ENCODE results near the gene MTIF3.

MTIF3 gene

GRCh38 chr13:27403727-27404385 is 46.5 kb downstream of the MTIF3 start:
- Histone ChIP-seq H3K4me1 (ENCODE audit: control insufficient read depth, insufficient read depth, low read length) (no peaks in the 10 kb centered on the region), H3K4me3 (ENCODE audit: low read depth, low read length) (no peak overlapping the region), H3K27ac (ENCODE audit: extremely low read depth, low read depth, low read length) (no peak overlapping the region), H3K36me3 (ENCODE audit: control insufficient read depth in 2 of 2, insufficient read depth in 1 of 2, low read length in 2 of 2) (no peaks in the 10 kb centered on the region), H3K9me3 (ENCODE audit: control insufficient read depth, insufficient read depth, low read depth, low read length) (no peaks in the 10 kb centered on the region)
- ChIA-PET POLR2A (no interaction called here), CTCF (interaction anchor here (1.0 to 1.3 kb wide), 4 partner anchors 25 to 551 kb away, joined by 3 to 9 read pairs (median 4); no protein-coding TSS in a partner anchor)
- TF ChIP-seq ZNF530 (tag by site-specific recombination; IDR thresholded peaks at IDR 0.05; ENCODE audit: low read depth) (no peak), ZNF335 (tag by site-specific recombination; conservative IDR thresholded peaks at IDR 0.05) (peak; percentile 54; the same call in 1 of the 2 replicates)

GRCh38 chr13:27403203-27403678 is 47.1 kb downstream of the MTIF3 start:
- TF ChIP-seq ZNF433 (tag by site-specific recombination; IDR thresholded peaks at IDR 0.05; ENCODE audit: low read depth) = no peak
- no peak for TF ChIP-seq GLI2 (tag by site-specific recombination; IDR thresholded peaks at IDR 0.05; ENCODE audit: borderline replicate concordance, low read depth)
- TF ChIP-seq, protein P1, sequence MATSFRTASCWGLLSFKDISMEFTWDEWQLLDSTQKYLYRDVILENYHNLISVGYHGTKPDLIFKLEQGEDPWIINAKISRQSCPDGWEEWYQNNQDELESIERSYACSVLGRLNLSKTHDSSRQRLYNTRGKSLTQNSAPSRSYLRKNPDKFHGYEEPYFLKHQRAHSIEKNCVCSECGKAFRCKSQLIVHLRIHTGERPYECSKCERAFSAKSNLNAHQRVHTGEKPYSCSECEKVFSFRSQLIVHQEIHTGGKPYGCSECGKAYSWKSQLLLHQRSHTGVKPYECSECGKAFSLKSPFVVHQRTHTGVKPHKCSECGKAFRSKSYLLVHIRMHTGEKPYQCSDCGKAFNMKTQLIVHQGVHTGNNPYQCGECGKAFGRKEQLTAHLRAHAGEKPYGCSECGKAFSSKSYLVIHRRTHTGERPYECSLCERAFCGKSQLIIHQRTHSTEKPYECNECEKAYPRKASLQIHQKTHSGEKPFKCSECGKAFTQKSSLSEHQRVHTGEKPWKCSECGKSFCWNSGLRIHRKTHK (tag by site-specific recombination; IDR thresholded peaks at IDR 0.05) = no peak
- TF ChIP-seq ZNF292 (tag by site-specific recombination; IDR thresholded peaks at IDR 0.05; ENCODE audit: borderline replicate concordance, low read depth) = no peak
- TF ChIP-seq, protein P2, sequence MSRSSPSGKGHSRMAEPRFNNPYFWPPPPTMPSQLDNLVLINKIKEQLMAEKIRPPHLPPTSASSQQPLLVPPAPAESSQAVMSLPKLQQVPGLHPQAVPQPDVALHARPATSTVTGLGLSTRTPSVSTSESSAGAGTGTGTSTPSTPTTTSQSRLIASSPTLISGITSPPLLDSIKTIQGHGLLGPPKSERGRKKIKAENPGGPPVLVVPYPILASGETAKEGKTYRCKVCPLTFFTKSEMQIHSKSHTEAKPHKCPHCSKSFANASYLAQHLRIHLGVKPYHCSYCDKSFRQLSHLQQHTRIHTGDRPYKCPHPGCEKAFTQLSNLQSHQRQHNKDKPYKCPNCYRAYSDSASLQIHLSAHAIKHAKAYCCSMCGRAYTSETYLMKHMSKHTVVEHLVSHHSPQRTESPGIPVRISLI (tag by site-specific recombination; IDR thresholded peaks at IDR 0.05) = no peak
- TF ChIP-seq BCL11B (tag by site-specific recombination; IDR thresholded peaks at IDR 0.05; ENCODE audit: low read depth) = no peak
- TF ChIP-seq TCF7L2 (IDR thresholded peaks at IDR 0.05; ENCODE audit: borderline replicate concordance, low read depth, low read length) = no peak
- TF ChIP-seq, protein P3, sequence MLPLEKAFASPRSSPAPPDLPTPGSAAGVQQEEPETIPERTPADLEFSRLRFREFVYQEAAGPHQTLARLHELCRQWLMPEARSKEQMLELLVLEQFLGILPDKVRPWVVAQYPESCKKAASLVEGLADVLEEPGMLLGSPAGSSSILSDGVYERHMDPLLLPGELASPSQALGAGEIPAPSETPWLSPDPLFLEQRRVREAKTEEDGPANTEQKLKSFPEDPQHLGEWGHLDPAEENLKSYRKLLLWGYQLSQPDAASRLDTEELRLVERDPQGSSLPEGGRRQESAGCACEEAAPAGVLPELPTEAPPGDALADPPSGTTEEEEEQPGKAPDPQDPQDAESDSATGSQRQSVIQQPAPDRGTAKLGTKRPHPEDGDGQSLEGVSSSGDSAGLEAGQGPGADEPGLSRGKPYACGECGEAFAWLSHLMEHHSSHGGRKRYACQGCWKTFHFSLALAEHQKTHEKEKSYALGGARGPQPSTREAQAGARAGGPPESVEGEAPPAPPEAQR (tag by site-specific recombination; IDR thresholded peaks at IDR 0.05) = no peak
- no peak for TF ChIP-seq ZNF548 (tag by site-specific recombination; IDR thresholded peaks at IDR 0.05)
- TF ChIP-seq ZNF747 (tag by site-specific recombination; IDR thresholded peaks at IDR 0.05) = no peak
- no peak for TF ChIP-seq PRDM10 (tag by site-specific recombination; IDR thresholded peaks at IDR 0.05)
- no peak for TF ChIP-seq ZNF449 (tag by site-specific recombination; IDR thresholded peaks at IDR 0.05)
- TF ChIP-seq, protein P4, sequence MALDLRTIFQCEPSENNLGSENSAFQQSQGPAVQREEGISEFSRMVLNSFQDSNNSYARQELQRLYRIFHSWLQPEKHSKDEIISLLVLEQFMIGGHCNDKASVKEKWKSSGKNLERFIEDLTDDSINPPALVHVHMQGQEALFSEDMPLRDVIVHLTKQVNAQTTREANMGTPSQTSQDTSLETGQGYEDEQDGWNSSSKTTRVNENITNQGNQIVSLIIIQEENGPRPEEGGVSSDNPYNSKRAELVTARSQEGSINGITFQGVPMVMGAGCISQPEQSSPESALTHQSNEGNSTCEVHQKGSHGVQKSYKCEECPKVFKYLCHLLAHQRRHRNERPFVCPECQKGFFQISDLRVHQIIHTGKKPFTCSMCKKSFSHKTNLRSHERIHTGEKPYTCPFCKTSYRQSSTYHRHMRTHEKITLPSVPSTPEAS (tag by site-specific recombination; IDR thresholded peaks at IDR 0.05) = no peak
- TF ChIP-seq ZBTB20 (tag by site-specific recombination; IDR thresholded peaks at IDR 0.05) = no peak
- no peak for TF ChIP-seq GLIS1 (tag by site-specific recombination; IDR thresholded peaks at IDR 0.05)
- TF ChIP-seq ZNF311 (tag by site-specific recombination; IDR thresholded peaks at IDR 0.05; ENCODE audit: borderline replicate concordance) = no peak
- CTCF ChIA-PET = interaction anchor here (1.0 to 1.3 kb wide), 4 partner anchors 24 to 551 kb away, joined by 3 to 9 read pairs (median 4); no protein-coding TSS in a partner anchor
- Histone ChIP-seq H3K4me1 (ENCODE audit: control insufficient read depth, insufficient read depth, low read length) (no peaks in the 10 kb centered on the region), H3K36me3 (ENCODE audit: control insufficient read depth in 2 of 2, insufficient read depth in 1 of 2, low read length in 2 of 2) (no peaks in the 10 kb centered on the region), H3K4me3 (ENCODE audit: low read depth, low read length) (no peak overlapping the region), H3K9me3 (ENCODE audit: control insufficient read depth, insufficient read depth, low read depth, low read length) (no peaks in the 10 kb centered on the region), H3K27ac (ENCODE audit: extremely low read depth, low read depth, low read length) (no peak overlapping the region)
- POLR2A ChIA-PET = no interaction called here
